Right cardiac atrium (tissue), 5 donors: ENCODE measurements around the gene METTL9. TPM values are rescaled to one million over a fixed set of nuclear protein-coding genes. Genes with fewer than 3 reads are reported as not detected.
A peak's percentile ranks its signal among the peaks of the same experiment; 100 is the strongest.
"Not testable (repeated sequence)": the region's sequence is repeated elsewhere in the genome, so short reads cannot be mapped to it uniquely, and the experiment has no call there.

Experiments
- ATAC-seq, 2 donors: fragments of 200-7000 bp; cut with Tn5 transposase; one replicate each; pipeline versions ENCODE4 v1.8.0 to v1.9.1; 2020; ENCODE audit warnings: moderate library complexity in 2 of 2, mild to moderate bottlenecking in 1 of 2
- DNase-seq, 3 donors: peaks; one replicate each; pipeline ENCODE4 v3.0.0-alpha.2; 2020
- H3K27ac ChIP-seq: one replicate; pipeline ENCODE4 v1.5.1; 2013; ENCODE audit warnings: mild to moderate bottlenecking, low read length, control low read depth, moderate library complexity
- H3K27me3 ChIP-seq: one replicate; pipeline ENCODE4 v1.6.1; 2013; ENCODE audit not compliant: control insufficient read depth, insufficient read depth
- H3K4me1 ChIP-seq: one replicate; pipeline ENCODE4 v1.6.1; 2013; ENCODE audit warnings: low read length; ENCODE audit not compliant: control insufficient read depth, insufficient read depth
- H3K4me3 ChIP-seq: one replicate; pipeline ENCODE4 v1.5.1; 2013; ENCODE audit warnings: low read length, control low read depth
- H3K9me3 ChIP-seq: one replicate; pipeline ENCODE4 v1.6.1; 2013; ENCODE audit warnings: low read length; ENCODE audit not compliant: control insufficient read depth
- WGBS: extraction: QIAGEN DNeasy Blood & Tissue Kit; methylation state at CpG from one replicate; pipeline ENCODE4 v1.1.7; 2013; 5-methylcytosine and 5-hydroxymethylcytosine counted together
- intact Hi-C, 4 donors: fragments of 100-400 bp; cut with DNase I; formaldehyde crosslinking; loops; one replicate each; pipeline versions ENCODE4 v1.11.0 to v1.14.0; 2022 to 2023
- polyA plus RNA-seq: library from polyadenylated mRNA; stranded (reverse); fragments of 200-250 nt; gene quantifications from one replicate; pipeline ENCODE4 v1.2.3, GENCODE V29; 2013
- total RNA-seq, 4 donors: library from RNA; stranded (reverse); fragmentation: NEBNext Ultra II Directional; extraction: Animal tissue kit (Norgen Biotek cat#: 25700); gene quantifications; one replicate each; pipeline ENCODE4 v1.2.1, GENCODE V29; 2021
- donor health status: healthy with polysubstance abuse.
- donor health status: DM: no; HTN: yes; CAD: no.
- donor health status: DM: no; HTN: no; CAD: no.
- donor health status: DM: no; HTN: yes; CAD: no; lungs with severe emphysema.
- donor health status: DM: yes; HTN: yes; CAD: no.

Gene METTL9
- total and polyA plus RNA-seq, 5 donors: 31.5 to 63.2 (median 59.5) TPM

GRCh38 chr16:21556026-21556595 is 43.3 kb upstream of the METTL9 start:
- DNase-seq, H3K9me3 ChIP-seq, ATAC-seq, H3K27me3 ChIP-seq, H3K27ac ChIP-seq, H3K4me3 ChIP-seq, H3K4me1 ChIP-seq: not testable (repeated sequence)
- WGBS: 89% methylated on average over 4 of the region's 4 CpGs
- intact Hi-C loops: loop anchor here in 2 of 4 donors (10.0 kb wide), 2 partner anchors 51 to 401 kb away; partner anchors contain the start of genes DNAH3 (in 1 of the 2) and LDAF1 (in 1 of the 2)

GRCh38 chr16:21556651-21557241 is 42.6 kb upstream of the METTL9 start:
- H3K9me3 ChIP-seq, H3K4me3 ChIP-seq, H3K27me3 ChIP-seq, H3K4me1 ChIP-seq, H3K27ac ChIP-seq: not testable (repeated sequence)
- WGBS: 46% methylated on average over 23 of the region's 25 CpGs
- peak; percentile 68 to 89 for ATAC-seq
- intact Hi-C loops: loop anchor here in 2 of 4 donors (10.0 kb wide), 2 partner anchors 52 to 402 kb away; partner anchors contain the start of genes DNAH3 (in 1 of the 2) and LDAF1 (in 1 of the 2)
- DNase-seq: peak; percentile 83 to 85 (median 85)

- WGBS: 79% methylated on average over 2 of the region's 2 CpGs
- DNase-seq: no peak
- H3K27me3 ChIP-seq: no peaks in the 10 kb centered on the region
- intact Hi-C loops: no loop called here
- H3K4me1 ChIP-seq: no peaks in the 10 kb centered on the region
- no peak overlapping the region for H3K27ac ChIP-seq
- ATAC-seq: no peak
- no peaks in the 10 kb centered on the region for H3K9me3 ChIP-seq
- H3K4me3 ChIP-seq: no peak overlapping the region
These were observed 38.9 kb upstream of the METTL9 start for GRCh38 chr16:21560462-21560861.

- Histone ChIP-seq H3K27ac (no peak overlapping the region), H3K9me3 (no peaks in the 10 kb centered on the region), H3K4me1 (no peaks in the 10 kb centered on the region), H3K27me3 (no peaks in the 10 kb centered on the region), H3K4me3 (no peak overlapping the region)
- intact Hi-C loops: no loop called here
- WGBS: 93% methylated on average over 2 of the region's 2 CpGs
- ATAC-seq (no peak), DNase-seq (no peak)
These were observed 35.7 kb upstream of the METTL9 start for GRCh38 chr16:21563676-21564075.

GRCh38 chr16:21564367-21564766 is 35.0 kb upstream of the METTL9 start:
- 63% methylated on average over 1 of the region's 1 CpG for WGBS
- intact Hi-C loops, H3K4me3 ChIP-seq: not testable (repeated sequence)

GRCh38 chr16:21565507-21565860 is 33.9 kb upstream of the METTL9 start:
- no peak for DNase-seq
- 79% methylated on average over 2 of the region's 2 CpGs for WGBS
- Histone ChIP-seq H3K27me3 (no peaks in the 10 kb centered on the region), H3K27ac (no peak overlapping the region), H3K4me1 (no peaks in the 10 kb centered on the region), H3K4me3 (no peak overlapping the region), H3K9me3 (no peaks in the 10 kb centered on the region)
- ATAC-seq: no peak
- intact Hi-C loops: no loop called here

More at GRCh38 chr16:21564367-21564766, 35.0 kb upstream of the METTL9 start:
- DNase-seq, H3K27ac ChIP-seq, H3K4me1 ChIP-seq, H3K9me3 ChIP-seq, ATAC-seq, H3K27me3 ChIP-seq: not testable (repeated sequence)

- no peak overlapping the region for H3K4me3 ChIP-seq
- no peaks in the 10 kb centered on the region for H3K4me1 ChIP-seq
- DNase-seq: no peak
- no peaks in the 10 kb centered on the region for H3K27me3 ChIP-seq
- no peak overlapping the region for H3K27ac ChIP-seq
- intact Hi-C loops: no loop called here
- 81% methylated on average over 13 of the region's 13 CpGs for WGBS
- no peaks in the 10 kb centered on the region for H3K9me3 ChIP-seq
- no peak for ATAC-seq
These were observed 33.3 kb upstream of the METTL9 start for GRCh38 chr16:21565861-21566669.

- H3K4me1 ChIP-seq: no peaks in the 10 kb centered on the region
- intact Hi-C loops: no loop called here
- WGBS: 76% methylated on average over 4 of the region's 4 CpGs
- no peaks in the 10 kb centered on the region for H3K27me3 ChIP-seq
- H3K4me3 ChIP-seq: no peak overlapping the region
- peak in 1 of 2 donors; percentile 17 for ATAC-seq
- no peaks in the 10 kb centered on the region for H3K9me3 ChIP-seq
- DNase-seq: no peak
- no peak overlapping the region for H3K27ac ChIP-seq
These were observed 32.4 kb upstream of the METTL9 start for GRCh38 chr16:21566891-21567414.

GRCh38 chr16:21567496-21567895 is 31.9 kb upstream of the METTL9 start:
- H3K27ac ChIP-seq, ATAC-seq, H3K27me3 ChIP-seq, H3K4me1 ChIP-seq, H3K4me3 ChIP-seq, DNase-seq, intact Hi-C loops, H3K9me3 ChIP-seq: not testable (repeated sequence)
- WGBS: 94% methylated on average over 4 of the region's 4 CpGs

GRCh38 chr16:21568502-21569189 is 30.7 kb upstream of the METTL9 start:
- H3K27ac ChIP-seq: no peak overlapping the region
- H3K4me3 ChIP-seq: no peak overlapping the region
- intact Hi-C loops: no loop called here
- DNase-seq: no peak
- no peaks in the 10 kb centered on the region for H3K27me3 ChIP-seq
- no peaks in the 10 kb centered on the region for H3K4me1 ChIP-seq
- ATAC-seq: no peak
- 89% methylated on average over 6 of the region's 6 CpGs for WGBS
- H3K9me3 ChIP-seq: no peaks in the 10 kb centered on the region

- Histone ChIP-seq H3K27ac (no peak overlapping the region), H3K27me3 (no peaks in the 10 kb centered on the region), H3K9me3 (no peaks in the 10 kb centered on the region), H3K4me3 (no peak overlapping the region), H3K4me1 (no peaks in the 10 kb centered on the region)
- intact Hi-C loops: no loop called here
- no peak for ATAC-seq
- no peak for DNase-seq
- 87% methylated on average over 4 of the region's 4 CpGs for WGBS
These were observed 28.7 kb upstream of the METTL9 start for GRCh38 chr16:21570676-21571017.
